ENCODE measurements around the gene DFFB. TPM values are rescaled to one million over a fixed set of nuclear protein-coding genes. Genes with fewer than 3 reads are reported as not detected.

DFFB gene
- total RNA-seq, 4 donors from 2014 or later: 1.3 to 3.6 (median 3.1) TPM

- Histone ChIP-seq H3K4me3 (no peak overlapping the region), H3K36me3 (peaks cover 0 to 58% of the 10 kb centered on the region in 2 donors), H3K27me3 (no peaks in the 10 kb centered on the region), H3K9me3 (no peaks in the 10 kb centered on the region), H3K4me1 (no peaks in the 10 kb centered on the region), H3K27ac (no peak overlapping the region)
- DNase-seq (no peak), ATAC-seq (no peak)
- in situ Hi-C loops (cut with MboI; ENCODE audit: low sequenced_read_pairs in 4 of 4) (no loop called here), intact Hi-C loops (cut with DNase I; ENCODE audit: low total_unique reads) (no loop called here)
- TF ChIP-seq, protein P1, sequence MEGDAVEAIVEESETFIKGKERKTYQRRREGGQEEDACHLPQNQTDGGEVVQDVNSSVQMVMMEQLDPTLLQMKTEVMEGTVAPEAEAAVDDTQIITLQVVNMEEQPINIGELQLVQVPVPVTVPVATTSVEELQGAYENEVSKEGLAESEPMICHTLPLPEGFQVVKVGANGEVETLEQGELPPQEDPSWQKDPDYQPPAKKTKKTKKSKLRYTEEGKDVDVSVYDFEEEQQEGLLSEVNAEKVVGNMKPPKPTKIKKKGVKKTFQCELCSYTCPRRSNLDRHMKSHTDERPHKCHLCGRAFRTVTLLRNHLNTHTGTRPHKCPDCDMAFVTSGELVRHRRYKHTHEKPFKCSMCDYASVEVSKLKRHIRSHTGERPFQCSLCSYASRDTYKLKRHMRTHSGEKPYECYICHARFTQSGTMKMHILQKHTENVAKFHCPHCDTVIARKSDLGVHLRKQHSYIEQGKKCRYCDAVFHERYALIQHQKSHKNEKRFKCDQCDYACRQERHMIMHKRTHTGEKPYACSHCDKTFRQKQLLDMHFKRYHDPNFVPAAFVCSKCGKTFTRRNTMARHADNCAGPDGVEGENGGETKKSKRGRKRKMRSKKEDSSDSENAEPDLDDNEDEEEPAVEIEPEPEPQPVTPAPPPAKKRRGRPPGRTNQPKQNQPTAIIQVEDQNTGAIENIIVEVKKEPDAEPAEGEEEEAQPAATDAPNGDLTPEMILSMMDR (IDR thresholded peaks at IDR 0.05 in 4 of 5, conservative IDR thresholded peaks at IDR 0.05 in 1 of 5): no peak
- no peak for TF ChIP-seq POLR2A (IDR thresholded peaks at IDR 0.05)
These were observed 14.2 kb downstream of the DFFB start for GRCh38 chr1:3871451-3871805.

GRCh38 chr1:3872546-3872945 is 15.3 kb downstream of the DFFB start:
- TF ChIP-seq POLR2A (IDR thresholded peaks at IDR 0.05): no peak
- TF ChIP-seq, protein P1 (IDR thresholded peaks at IDR 0.05 in 4 of 5, conservative IDR thresholded peaks at IDR 0.05 in 1 of 5): no peak
- DNase-seq (no peak), ATAC-seq (no peak)
- peaks cover 0 to 60% of the 10 kb centered on the region in 2 donors for H3K36me3 ChIP-seq
- H3K4me3 ChIP-seq: no peak overlapping the region
- in situ Hi-C loops (cut with MboI; ENCODE audit: low sequenced_read_pairs in 4 of 4) (no loop called here), intact Hi-C loops (cut with DNase I; ENCODE audit: low total_unique reads) (no loop called here)
- no peaks in the 10 kb centered on the region for H3K27me3 ChIP-seq
- H3K9me3 ChIP-seq: no peaks in the 10 kb centered on the region
- no peaks in the 10 kb centered on the region for H3K4me1 ChIP-seq
- H3K27ac ChIP-seq: no peak overlapping the region

DNA sequence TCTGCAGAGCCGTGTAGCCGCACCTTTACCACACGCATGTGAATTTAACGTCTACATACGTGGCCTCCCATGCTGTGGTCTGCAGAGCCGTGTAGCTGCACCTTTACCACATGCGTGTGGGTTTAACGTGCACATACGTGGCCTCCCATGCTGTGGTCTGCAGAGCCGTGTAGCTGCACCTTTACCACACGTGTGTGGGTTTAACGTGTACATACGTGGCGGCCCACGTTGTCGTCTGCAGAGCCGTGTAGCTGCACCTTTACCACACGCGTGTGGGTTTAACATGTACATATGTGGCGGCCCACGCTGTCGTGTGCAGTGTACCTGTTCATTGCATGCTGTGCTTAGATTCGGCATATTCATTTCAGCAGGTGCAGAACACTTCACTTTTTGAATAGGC is 17.5 kb downstream of the DFFB start:
- ATAC-seq (no peak), DNase-seq (no peak)
- Histone ChIP-seq H3K9me3 (peaks cover 0 to 6% (median 4%) of the 10 kb centered on the region in 3 donors), H3K27me3 (no peaks in the 10 kb centered on the region), H3K27ac (no peak overlapping the region), H3K4me3 (no peak overlapping the region), H3K4me1 (no peaks in the 10 kb centered on the region), H3K36me3 (peaks cover 0 to 74% of the 10 kb centered on the region in 2 donors)
- TF ChIP-seq POLR2A (IDR thresholded peaks at IDR 0.05): no peak
- TF ChIP-seq, protein P1 (IDR thresholded peaks at IDR 0.05 in 4 of 5, conservative IDR thresholded peaks at IDR 0.05 in 1 of 5): no peak
- in situ Hi-C loops (cut with MboI; ENCODE audit: low sequenced_read_pairs in 4 of 4): loop anchor here in 1 of 4 donors (25.0 kb wide), 1 partner anchor 87 kb away; the partner anchor contains the start of gene LRRC47
- intact Hi-C loops (cut with DNase I; ENCODE audit: low total_unique reads): no loop called here

GRCh38 chr1:3876716-3877115 is 19.4 kb downstream of the DFFB start:
- ATAC-seq (no peak), DNase-seq (no peak)
- Histone ChIP-seq H3K4me1 (no peaks in the 10 kb centered on the region), H3K36me3 (peaks cover 0 to 67% of the 10 kb centered on the region in 2 donors), H3K9me3 (peaks cover 0 to 6% (median 4%) of the 10 kb centered on the region in 3 donors), H3K27me3 (no peaks in the 10 kb centered on the region), H3K27ac (no peak overlapping the region), H3K4me3 (no peak overlapping the region)
- intact Hi-C loops (cut with DNase I; ENCODE audit: low total_unique reads) (no loop called here), in situ Hi-C loops (cut with MboI; ENCODE audit: low sequenced_read_pairs in 4 of 4) (loop anchor here in 1 of 4 donors (25.0 kb wide), 1 partner anchor 89 kb away; the partner anchor contains the start of gene LRRC47)
- no peak for TF ChIP-seq POLR2A (IDR thresholded peaks at IDR 0.05)
- TF ChIP-seq, protein P1 (IDR thresholded peaks at IDR 0.05 in 4 of 5, conservative IDR thresholded peaks at IDR 0.05 in 1 of 5): no peak

- intact Hi-C loops (cut with DNase I; ENCODE audit: low total_unique reads) (no loop called here), in situ Hi-C loops (cut with MboI; ENCODE audit: low sequenced_read_pairs in 4 of 4) (loop anchor here in 1 of 4 donors (25.0 kb wide), 1 partner anchor 92 kb away; the partner anchor contains the start of gene LRRC47)
- Histone ChIP-seq H3K27me3 (no peaks in the 10 kb centered on the region), H3K4me3 (no peak overlapping the region), H3K9me3 (peaks cover 0 to 6% (median 4%) of the 10 kb centered on the region in 3 donors), H3K36me3 (peaks cover 0 to 57% of the 10 kb centered on the region in 2 donors), H3K4me1 (no peaks in the 10 kb centered on the region), H3K27ac (no peak overlapping the region)
- no peak for TF ChIP-seq POLR2A (IDR thresholded peaks at IDR 0.05)
- TF ChIP-seq, protein P1 (IDR thresholded peaks at IDR 0.05 in 4 of 5, conservative IDR thresholded peaks at IDR 0.05 in 1 of 5): no peak
- DNase-seq (no peak), ATAC-seq (no peak)
These were observed 21.8 kb downstream of the DFFB start for GRCh38 chr1:3879099-3879498.
